ENCODE results near the gene HPN. TPM values are rescaled to one million over a fixed set of nuclear protein-coding genes. Genes with fewer than 3 reads are reported as not detected.

HPN gene
- total RNA-seq, 4 donors from 2014 or later: 0.26 to 2.7 (median 0.68) TPM

GRCh38 chr19:35042954-35043604 lies 1.6 kb downstream of the HPN start:
- intact Hi-C loops (cut with DNase I; ENCODE audit: low total_unique reads): no loop called here
- Histone ChIP-seq H3K9me3 (no peaks in the 10 kb centered on the region), H3K4me1 (peaks cover 0 to 12% of the 10 kb centered on the region in 2 donors), H3K4me3 (no peak overlapping the region), H3K27me3 (no peaks in the 10 kb centered on the region), H3K36me3 (no peaks in the 10 kb centered on the region), H3K27ac (no peak overlapping the region)
- no peak for DNase-seq
- TF ChIP-seq POLR2A (IDR thresholded peaks at IDR 0.05): no peak
- TF ChIP-seq CTCF (IDR thresholded peaks at IDR 0.05): no peak

- Histone ChIP-seq H3K4me3 (no peak overlapping the region), H3K27ac (no peak overlapping the region), H3K9me3 (no peaks in the 10 kb centered on the region), H3K27me3 (no peaks in the 10 kb centered on the region), H3K36me3 (no peaks in the 10 kb centered on the region), H3K4me1 (peaks cover 0 to 12% of the 10 kb centered on the region in 2 donors)
- no peak for DNase-seq
- TF ChIP-seq CTCF (IDR thresholded peaks at IDR 0.05) (no peak), POLR2A (IDR thresholded peaks at IDR 0.05) (no peak)
- intact Hi-C loops (cut with DNase I; ENCODE audit: low total_unique reads): no loop called here
Measured at GRCh38 chr19:35043906-35044305, 2.4 kb downstream of the HPN start.

GRCh38 chr19:35044317-35045117 lies 3.0 kb downstream of the HPN start:
- intact Hi-C loops (cut with DNase I; ENCODE audit: low total_unique reads): no loop called here
- TF ChIP-seq POLR2A (IDR thresholded peaks at IDR 0.05) (no peak), CTCF (IDR thresholded peaks at IDR 0.05) (peak; percentile 65 to 84 (median 70))
- no peak overlapping the region for H3K27ac ChIP-seq
- no peaks in the 10 kb centered on the region for H3K9me3 ChIP-seq
- H3K4me1 ChIP-seq: peaks cover 0 to 12% of the 10 kb centered on the region in 2 donors
- H3K4me3 ChIP-seq: no peak overlapping the region
- peak in 1 of 2 donors; percentile 50 for DNase-seq
- no peaks in the 10 kb centered on the region for H3K36me3 ChIP-seq
- H3K27me3 ChIP-seq: no peaks in the 10 kb centered on the region

GRCh38 chr19:35045667-35046300 lies 4.3 kb downstream of the HPN start:
- TF ChIP-seq POLR2A (IDR thresholded peaks at IDR 0.05): no peak
- peak in 1 of 4 experiments; percentile 8 for TF ChIP-seq CTCF (IDR thresholded peaks at IDR 0.05)
- H3K4me3 ChIP-seq: no peak overlapping the region
- H3K4me1 ChIP-seq: peaks cover 0 to 2% of the 10 kb centered on the region in 2 donors
- intact Hi-C loops (cut with DNase I; ENCODE audit: low total_unique reads): no loop called here
- no peak overlapping the region for H3K27ac ChIP-seq
- no peaks in the 10 kb centered on the region for H3K9me3 ChIP-seq
- no peaks in the 10 kb centered on the region for H3K27me3 ChIP-seq
- no peak for DNase-seq
- H3K36me3 ChIP-seq: no peaks in the 10 kb centered on the region

- no peaks in the 10 kb centered on the region for H3K36me3 ChIP-seq
- H3K4me1 ChIP-seq: no peaks in the 10 kb centered on the region
- no peaks in the 10 kb centered on the region for H3K27me3 ChIP-seq
- TF ChIP-seq POLR2A (IDR thresholded peaks at IDR 0.05): no peak
- no peak for TF ChIP-seq CTCF (IDR thresholded peaks at IDR 0.05)
- no peak overlapping the region for H3K4me3 ChIP-seq
- DNase-seq: no peak
- no peak overlapping the region for H3K27ac ChIP-seq
- no peaks in the 10 kb centered on the region for H3K9me3 ChIP-seq
- intact Hi-C loops (cut with DNase I; ENCODE audit: low total_unique reads): no loop called here
Measured at GRCh38 chr19:35046461-35046860, 4.9 kb downstream of the HPN start.

Measured in uterus (tissue), 4 donors.